ENCODE measurements around the gene HIC1.

Gene HIC1

DNA sequence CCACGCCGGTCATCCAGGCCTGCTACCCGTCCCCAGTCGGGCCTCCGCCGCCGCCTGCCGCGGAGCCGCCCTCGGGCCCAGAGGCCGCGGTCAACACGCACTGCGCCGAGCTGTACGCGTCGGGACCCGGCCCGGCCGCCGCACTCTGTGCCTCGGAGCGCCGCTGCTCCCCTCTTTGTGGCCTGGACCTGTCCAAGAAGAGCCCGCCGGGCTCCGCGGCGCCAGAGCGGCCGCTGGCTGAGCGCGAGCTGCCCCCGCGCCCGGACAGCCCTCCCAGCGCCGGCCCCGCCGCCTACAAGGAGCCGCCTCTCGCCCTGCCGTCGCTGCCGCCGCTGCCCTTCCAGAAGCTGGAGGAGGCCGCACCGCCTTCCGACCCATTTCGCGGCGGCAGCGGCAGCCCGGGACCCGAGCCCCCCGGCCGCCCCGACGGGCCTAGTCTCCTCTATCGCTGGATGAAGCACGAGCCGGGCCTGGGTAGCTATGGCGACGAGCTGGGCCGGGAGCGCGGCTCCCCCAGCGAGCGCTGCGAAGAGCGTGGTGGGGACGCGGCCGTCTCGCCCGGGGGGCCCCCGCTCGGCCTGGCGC, 2.4 kb downstream of the HIC1 start:
- Histone ChIP-seq H3K27ac (ENCODE audit: insufficient read depth in 1 of 2, low read depth in 1 of 2, low read length in 2 of 2, poor library complexity in 1 of 2, severe bottlenecking in 2 of 2) (no peak overlapping the region), H3K4me3 (ENCODE audit: control insufficient read depth in 1 of 7, extremely low read depth in 1 of 7, insufficient read depth in 4 of 7, low read depth in 2 of 7, low read length in 6 of 7) (peak overlapping the region in 3 of 7 experiments; percentile 36 to 64 (median 53)), H3K4me1 (ENCODE audit: control extremely low read depth in 1 of 4, control insufficient read depth in 4 of 4, insufficient read depth in 4 of 4, low read length in 3 of 4) (peaks cover 0 to 82% (median 74%) of the 10 kb centered on the region in 4 experiments), H3K9me3 (ENCODE audit: control extremely low read depth in 1 of 5, control insufficient read depth in 4 of 5, insufficient read depth in 2 of 5, low read depth in 1 of 5, low read length in 4 of 5) (no peaks in the 10 kb centered on the region), H3K36me3 (ENCODE audit: control insufficient read depth in 4 of 4, insufficient read depth in 4 of 4, low read length in 3 of 4) (peaks cover 0 to 10% (median 4%) of the 10 kb centered on the region in 4 experiments), H3K27me3 (replicated peaks in 2 of 5; ENCODE audit: control insufficient read depth in 4 of 5, insufficient read depth in 5 of 5, low read length in 4 of 5) (peaks cover 0 to 57% (median 16%) of the 10 kb centered on the region in 5 experiments)
- ChIA-PET CTCF (interaction anchor here (0.7 to 6.8 kb wide), 23 partner anchors 9 to 225 kb away, joined by 3 to 108 read pairs (median 7); no protein-coding TSS in a partner anchor), POLR2A (no interaction called here)
- WGBS (ENCODE audit: insufficient coverage): 5% methylated on average over 78 of the region's 81 CpGs
- peak in 2 of 3 donors; percentile 26 to 41 for DNase-seq

DNA sequence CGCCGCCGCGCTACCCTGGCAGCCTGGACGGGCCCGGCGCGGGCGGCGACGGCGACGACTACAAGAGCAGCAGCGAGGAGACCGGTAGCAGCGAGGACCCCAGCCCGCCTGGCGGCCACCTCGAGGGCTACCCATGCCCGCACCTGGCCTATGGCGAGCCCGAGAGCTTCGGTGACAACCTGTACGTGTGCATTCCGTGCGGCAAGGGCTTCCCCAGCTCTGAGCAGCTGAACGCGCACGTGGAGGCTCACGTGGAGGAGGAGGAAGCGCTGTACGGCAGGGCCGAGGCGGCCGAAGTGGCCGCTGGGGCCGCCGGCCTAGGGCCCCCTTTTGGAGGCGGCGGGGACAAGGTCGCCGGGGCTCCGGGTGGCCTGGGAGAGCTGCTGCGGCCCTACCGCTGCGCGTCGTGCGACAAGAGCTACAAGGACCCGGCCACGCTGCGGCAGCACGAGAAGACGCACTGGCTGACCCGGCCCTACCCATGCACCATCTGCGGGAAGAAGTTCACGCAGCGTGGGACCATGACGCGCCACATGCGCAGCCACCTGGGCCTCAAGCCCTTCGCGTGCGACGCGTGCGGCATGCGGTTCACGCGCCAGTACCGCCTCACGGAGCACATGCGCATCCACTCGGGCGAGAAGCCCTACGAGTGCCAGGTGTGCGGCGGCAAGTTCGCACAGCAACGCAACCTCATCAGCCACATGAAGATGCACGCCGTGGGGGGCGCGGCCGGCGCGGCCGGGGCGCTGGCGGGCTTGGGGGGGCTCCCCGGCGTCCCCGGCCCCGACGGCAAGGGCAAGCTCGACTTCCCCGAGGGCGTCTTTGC, 3.1 kb downstream of the HIC1 start:
- H3K27ac ChIP-seq (ENCODE audit: insufficient read depth in 1 of 2, low read depth in 1 of 2, low read length in 2 of 2, poor library complexity in 1 of 2, severe bottlenecking in 2 of 2): no peak overlapping the region
- peaks cover 0 to 56% (median 16%) of the 10 kb centered on the region in 5 experiments for H3K27me3 ChIP-seq (replicated peaks in 2 of 5; ENCODE audit: control insufficient read depth in 4 of 5, insufficient read depth in 5 of 5, low read length in 4 of 5)
- POLR2A ChIA-PET: interaction anchor here (0.7 to 1.3 kb wide), 4 partner anchors 35 to 187 kb away, joined by 3 to 4 read pairs (median 3); no protein-coding TSS in a partner anchor
- H3K4me3 ChIP-seq (ENCODE audit: control insufficient read depth in 1 of 7, extremely low read depth in 1 of 7, insufficient read depth in 4 of 7, low read depth in 2 of 7, low read length in 6 of 7): peak overlapping the region in 4 of 7 experiments; percentile 8 to 68 (median 32)
- WGBS (ENCODE audit: insufficient coverage): 19% methylated on average over 77 of the region's 98 CpGs
- DNase-seq: peak; percentile 38 to 68 (median 63)
- peaks cover 0 to 10% (median 5%) of the 10 kb centered on the region in 4 experiments for H3K36me3 ChIP-seq (ENCODE audit: control insufficient read depth in 4 of 4, insufficient read depth in 4 of 4, low read length in 3 of 4)
- H3K4me1 ChIP-seq (ENCODE audit: control extremely low read depth in 1 of 4, control insufficient read depth in 4 of 4, insufficient read depth in 4 of 4, low read length in 3 of 4): peaks cover 0 to 82% (median 78%) of the 10 kb centered on the region in 4 experiments
- H3K9me3 ChIP-seq (ENCODE audit: control extremely low read depth in 1 of 5, control insufficient read depth in 4 of 5, insufficient read depth in 2 of 5, low read depth in 1 of 5, low read length in 4 of 5): no peaks in the 10 kb centered on the region
- CTCF ChIA-PET: interaction anchor here (0.7 to 6.8 kb wide), 36 partner anchors 9 to 226 kb away, joined by 3 to 108 read pairs (median 5); no protein-coding TSS in a partner anchor

GRCh38 chr17:2058586-2059546, 4.0 kb downstream of the HIC1 start:
- Histone ChIP-seq H3K27me3 (replicated peaks in 2 of 5; ENCODE audit: control insufficient read depth in 4 of 5, insufficient read depth in 5 of 5, low read length in 4 of 5) (peaks cover 0 to 47% (median 11%) of the 10 kb centered on the region in 5 experiments), H3K4me3 (ENCODE audit: control insufficient read depth in 1 of 7, extremely low read depth in 1 of 7, insufficient read depth in 4 of 7, low read depth in 2 of 7, low read length in 6 of 7) (peak overlapping the region; percentile 7 to 73 (median 53)), H3K36me3 (ENCODE audit: control insufficient read depth in 4 of 4, insufficient read depth in 4 of 4, low read length in 3 of 4) (peaks cover 0 to 16% (median 11%) of the 10 kb centered on the region in 4 experiments), H3K4me1 (ENCODE audit: control extremely low read depth in 1 of 4, control insufficient read depth in 4 of 4, insufficient read depth in 4 of 4, low read length in 3 of 4) (peaks cover 0 to 74% (median 70%) of the 10 kb centered on the region in 4 experiments), H3K27ac (ENCODE audit: insufficient read depth in 1 of 2, low read depth in 1 of 2, low read length in 2 of 2, poor library complexity in 1 of 2, severe bottlenecking in 2 of 2) (peak overlapping the region in 1 of 2 experiments; percentile 59), H3K9me3 (ENCODE audit: control extremely low read depth in 1 of 5, control insufficient read depth in 4 of 5, insufficient read depth in 2 of 5, low read depth in 1 of 5, low read length in 4 of 5) (no peaks in the 10 kb centered on the region)
- 0% methylated on average over 45 of the region's 78 CpGs for WGBS (ENCODE audit: insufficient coverage)
- ChIA-PET CTCF (interaction anchor here (0.7 to 6.8 kb wide), 33 partner anchors 8 to 226 kb away, joined by 3 to 108 read pairs (median 5); no protein-coding TSS in a partner anchor), POLR2A (interaction anchor here (0.7 to 1.3 kb wide), 4 partner anchors 35 to 186 kb away, joined by 3 to 4 read pairs (median 3); no protein-coding TSS in a partner anchor)
- peak; percentile 82 to 93 (median 91) for DNase-seq

DNA sequence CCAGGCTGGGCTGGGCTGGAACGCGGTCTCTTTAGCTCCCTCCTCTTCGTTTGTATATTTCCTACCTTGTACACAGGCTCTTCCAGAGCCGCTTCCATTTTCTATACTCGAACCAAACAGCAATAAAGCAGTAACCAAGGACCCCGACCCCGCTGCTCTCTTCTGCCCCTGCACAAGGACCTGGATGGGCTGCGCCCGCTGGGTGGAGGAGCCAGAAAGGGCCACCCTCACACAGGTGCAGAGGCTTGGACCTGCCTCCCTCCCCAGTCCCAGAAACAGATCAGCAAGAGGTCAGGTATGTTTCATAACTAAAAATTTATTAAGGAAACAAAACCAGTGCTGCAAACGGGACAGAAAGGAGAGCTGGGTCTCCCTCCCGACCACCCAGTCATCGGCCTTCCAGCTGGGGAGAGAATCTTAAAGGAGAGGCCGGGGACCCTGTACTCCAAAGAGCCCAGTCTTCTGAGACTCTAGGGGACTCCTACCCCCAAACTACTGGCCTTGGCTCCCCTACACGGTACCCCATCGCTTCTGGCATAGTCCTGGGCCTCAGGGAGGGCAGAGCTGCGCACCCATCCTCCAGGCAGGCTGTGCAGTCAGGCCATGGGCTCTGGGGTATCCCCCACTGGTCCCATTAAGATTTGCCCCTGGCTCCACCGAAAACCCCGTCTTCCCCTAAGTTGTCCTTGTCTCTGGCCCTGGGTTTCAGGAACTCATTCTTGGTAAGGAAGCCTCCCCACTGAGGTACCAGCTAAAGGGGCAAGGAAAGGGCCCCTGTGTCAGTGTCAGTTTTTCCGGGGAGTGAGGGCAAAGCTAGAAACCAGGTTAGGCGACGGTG, 4.9 kb downstream of the HIC1 start:
- Histone ChIP-seq H3K36me3 (ENCODE audit: control insufficient read depth in 4 of 4, insufficient read depth in 4 of 4, low read length in 3 of 4) (peaks cover 0 to 25% (median 19%) of the 10 kb centered on the region in 4 experiments), H3K4me1 (ENCODE audit: control extremely low read depth in 1 of 4, control insufficient read depth in 4 of 4, insufficient read depth in 4 of 4, low read length in 3 of 4) (peaks cover 0 to 65% (median 61%) of the 10 kb centered on the region in 4 experiments), H3K27me3 (replicated peaks in 2 of 5; ENCODE audit: control insufficient read depth in 4 of 5, insufficient read depth in 5 of 5, low read length in 4 of 5) (peaks cover 0 to 38% (median 11%) of the 10 kb centered on the region in 5 experiments), H3K9me3 (ENCODE audit: control extremely low read depth in 1 of 5, control insufficient read depth in 4 of 5, insufficient read depth in 2 of 5, low read depth in 1 of 5, low read length in 4 of 5) (no peaks in the 10 kb centered on the region), H3K27ac (ENCODE audit: insufficient read depth in 1 of 2, low read depth in 1 of 2, low read length in 2 of 2, poor library complexity in 1 of 2, severe bottlenecking in 2 of 2) (peak overlapping the region in 1 of 2 experiments; percentile 59), H3K4me3 (ENCODE audit: control insufficient read depth in 1 of 7, extremely low read depth in 1 of 7, insufficient read depth in 4 of 7, low read depth in 2 of 7, low read length in 6 of 7) (peak overlapping the region in 5 of 7 experiments; percentile 32 to 73 (median 66))
- 59% methylated on average over 13 of the region's 21 CpGs for WGBS (ENCODE audit: insufficient coverage)
- POLR2A ChIA-PET: no interaction called here
- CTCF ChIA-PET: interaction anchor here (0.7 to 6.8 kb wide), 15 partner anchors 7 to 245 kb away, joined by 3 to 108 read pairs (median 7); no protein-coding TSS in a partner anchor
- no peak for DNase-seq

DNA sequence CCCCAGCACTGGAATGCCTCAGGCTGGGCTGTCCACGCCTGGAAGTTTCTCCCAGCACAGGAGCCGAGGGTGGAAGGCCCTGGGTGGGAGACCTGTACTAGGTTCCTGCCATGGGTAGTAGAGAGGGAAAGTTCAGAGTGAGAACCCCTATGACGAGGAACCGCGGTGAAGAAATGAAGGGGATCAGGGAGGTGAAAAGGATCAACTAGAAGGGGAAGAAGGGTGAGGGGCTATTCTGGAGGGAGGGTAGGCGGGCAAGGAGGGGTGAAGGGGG, 5.4 kb downstream of the HIC1 start:
- H3K9me3 ChIP-seq (ENCODE audit: control extremely low read depth in 1 of 5, control insufficient read depth in 4 of 5, insufficient read depth in 2 of 5, low read depth in 1 of 5, low read length in 4 of 5): no peaks in the 10 kb centered on the region
- ChIA-PET POLR2A (no interaction called here), CTCF (interaction anchor here (0.7 to 5.1 kb wide), 7 partner anchors 6 to 245 kb away, joined by 3 to 26 read pairs (median 11); no protein-coding TSS in a partner anchor)
- H3K4me3 ChIP-seq (ENCODE audit: control insufficient read depth in 1 of 7, extremely low read depth in 1 of 7, insufficient read depth in 4 of 7, low read depth in 2 of 7, low read length in 6 of 7): no peak overlapping the region
- no peak overlapping the region for H3K27ac ChIP-seq (ENCODE audit: insufficient read depth in 1 of 2, low read depth in 1 of 2, low read length in 2 of 2, poor library complexity in 1 of 2, severe bottlenecking in 2 of 2)
- peaks cover 0 to 60% (median 56%) of the 10 kb centered on the region in 4 experiments for H3K4me1 ChIP-seq (ENCODE audit: control extremely low read depth in 1 of 4, control insufficient read depth in 4 of 4, insufficient read depth in 4 of 4, low read length in 3 of 4)
- whole genome bisulfite sequencing (ENCODE audit: insufficient coverage): 86% methylated on average over 6 of the region's 6 CpGs
- H3K27me3 ChIP-seq (replicated peaks in 2 of 5; ENCODE audit: control insufficient read depth in 4 of 5, insufficient read depth in 5 of 5, low read length in 4 of 5): peaks cover 0 to 32% (median 9%) of the 10 kb centered on the region in 5 experiments
- DNase-seq: no peak
- peaks cover 0 to 30% (median 25%) of the 10 kb centered on the region in 4 experiments for H3K36me3 ChIP-seq (ENCODE audit: control insufficient read depth in 4 of 4, insufficient read depth in 4 of 4, low read length in 3 of 4)
